PC-3 (cell line): ENCODE data around the gene GPATCH1. TPM values are rescaled to one million over a fixed set of nuclear protein-coding genes. Genes with fewer than 3 reads are reported as not detected.

ENCODE experiments used
- ATAC-seq: fragments of 200-7000 bp; cut with Tn5 transposase; 2 replicates; pipeline ENCODE4 v1.9.1; 2020; ENCODE audit warnings: mild to moderate bottlenecking, moderate library complexity
- BruUV-seq: library from RNA; stranded (reverse); fragments of 400-500 nt; replicated peaks from 2 replicates; lab custom pipeline; 2021; lab: Mats Ljungman, UMichigan
- CTCF ChIA-PET: fragments of 300-600 bp; sonication (Branson Sonifier 250); formaldehyde crosslinking; loops from one replicate; lab custom pipeline; 2022; ENCODE audit warnings: antibody characterized with exemption; lab: Charles Lee
- POLR2A ChIA-PET: fragments of 300-600 bp; sonication (Branson Sonifier 250); formaldehyde crosslinking; loops from one replicate; lab custom pipeline; 2022; ENCODE audit warnings: antibody characterized with exemption; ENCODE audit not compliant: unreplicated experiment; lab: Charles Lee
- DNase-seq: peaks from one replicate; pipeline ENCODE4 v3.0.0-alpha.2; 2015
- H2AFZ ChIP-seq: fragments of 300-600 bp; sonication (generic); 2 replicates; pipeline ENCODE4 v1.6.0; 2016; ENCODE audit warnings: antibody characterized with exemption, low read length
- H3F3A ChIP-seq: fragments of 300-600 bp; sonication (generic); one replicate; pipeline ENCODE4 v1.6.0; 2017; ENCODE audit warnings: antibody characterized with exemption, low read length, control low read depth, mild to moderate bottlenecking; ENCODE audit not compliant: unreplicated experiment
- H3K27ac ChIP-seq: fragments of 300-600 bp; sonication (generic); 2 replicates; pipeline ENCODE4 v1.5.1; 2016; ENCODE audit warnings: mild to moderate bottlenecking, low read length
- H3K27me3 ChIP-seq: fragments of 300-600 bp; sonication (generic); 2 replicates; pipeline ENCODE4 v1.6.1; 2016; ENCODE audit warnings: low read length, mixed read lengths
- H3K36me3 ChIP-seq: fragments of 300-600 bp; sonication (generic); 2 replicates; pipeline ENCODE4 v1.6.1; 2016; ENCODE audit warnings: low read depth, mixed run types, low read length, mixed read lengths
- H3K4me1 ChIP-seq: fragments of 300-600 bp; sonication (generic); 2 replicates; pipeline ENCODE4 v1.5.1; 2016; ENCODE audit warnings: low read length; ENCODE audit not compliant: insufficient read depth
- H3K4me2 ChIP-seq: fragments of 300-600 bp; sonication (generic); 2 replicates; pipeline ENCODE4 v1.6.0; 2016; ENCODE audit warnings: low read length
- H3K4me3 ChIP-seq: fragments of 300-600 bp; sonication (generic); 2 replicates; pipeline ENCODE4 v1.5.1; 2016; ENCODE audit warnings: mild to moderate bottlenecking, low read length, mixed read lengths
- H3K79me2 ChIP-seq: fragments of 300-600 bp; sonication (generic); 2 replicates; pipeline ENCODE4 v1.6.1; 2017; ENCODE audit warnings: low read length, mixed read lengths
- H3K9ac ChIP-seq: fragments of 300-600 bp; sonication (generic); 2 replicates; pipeline ENCODE4 v1.6.0; 2016; ENCODE audit warnings: mild to moderate bottlenecking, low read length
- H3K9me2 ChIP-seq: fragments of 300-600 bp; sonication (generic); replicated peaks from 2 replicates; pipeline ENCODE4 v1.6.1; 2016; ENCODE audit warnings: mixed run types, low read length, mixed read lengths
- H3K9me3 ChIP-seq: fragments of 300-600 bp; sonication (generic); 2 replicates; pipeline ENCODE4 v1.6.1; 2016; ENCODE audit warnings: low read length, mixed read lengths
- H4K20me1 ChIP-seq: fragments of 300-600 bp; sonication (generic); 2 replicates; pipeline ENCODE4 v1.6.1; 2016; ENCODE audit warnings: low read length, mixed read lengths
- EZH2 ChIP-seq: fragments of 300-600 bp; sonication (generic); IDR thresholded peaks from one replicate; pipeline ENCODE4 v1.6.1; 2017; ENCODE audit warnings: antibody characterized with exemption, mild to moderate bottlenecking, low read length; ENCODE audit not compliant: unreplicated experiment
- EZH2phosphoT487 ChIP-seq: fragments of 300-600 bp; sonication (generic); IDR thresholded peaks from 2 replicates; pipeline ENCODE4 v1.6.1; 2018; ENCODE audit warnings: mild to moderate bottlenecking, antibody characterized with exemption, low read length, borderline replicate concordance
- intact Hi-C: fragments of 100-400 bp; cut with micrococcal nuclease; formaldehyde crosslinking; loops from 2 replicates; pipeline ENCODE4 v1.9.0; 2023
- total RNA-seq: library from RNA; depleted of rRNA; stranded (reverse); fragments of >200 nt; gene quantifications from 2 replicates; pipeline ENCODE4 v1.2.3, GENCODE V29; 2014
- TF ChIP-seq, protein P1 (sequence below): fragments of 300-600 bp; sonication (generic); conservative IDR thresholded peaks from 2 replicates; pipeline ENCODE4 v1.5.1; 2017; ENCODE audit warnings: antibody characterized with exemption, low read depth, mild to moderate bottlenecking, low read length

The GPATCH1 gene
- total RNA-seq, 1 experiment from 2014 or later: 6.9 TPM

DNA sequence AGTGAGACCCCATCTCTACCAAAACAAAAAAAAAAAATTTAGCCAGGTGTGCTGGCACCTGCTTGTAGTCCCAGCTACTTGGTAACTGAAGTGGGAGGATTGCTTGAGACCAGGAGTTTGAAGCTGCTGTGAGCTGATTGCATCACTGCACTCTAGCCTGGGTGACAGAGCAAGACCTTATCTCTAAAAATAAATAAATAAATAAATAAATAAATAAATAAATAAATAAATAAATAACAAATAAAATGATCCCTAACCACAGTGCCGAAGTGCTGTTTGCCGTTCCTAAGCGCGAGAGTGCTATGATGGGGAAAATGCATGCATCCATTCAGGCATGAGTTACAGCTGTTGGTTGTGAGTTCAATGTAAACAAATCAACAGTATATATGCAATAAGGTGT lies 78.2 kb downstream of the GPATCH1 start:
- no peaks in the 10 kb centered on the region for H3K36me3 ChIP-seq
- H3K9me2 ChIP-seq: no peaks in the 10 kb centered on the region
- no peak for TF ChIP-seq EZH2phosphoT487
- TF ChIP-seq EZH2: no peak
- TF ChIP-seq, protein P1, sequence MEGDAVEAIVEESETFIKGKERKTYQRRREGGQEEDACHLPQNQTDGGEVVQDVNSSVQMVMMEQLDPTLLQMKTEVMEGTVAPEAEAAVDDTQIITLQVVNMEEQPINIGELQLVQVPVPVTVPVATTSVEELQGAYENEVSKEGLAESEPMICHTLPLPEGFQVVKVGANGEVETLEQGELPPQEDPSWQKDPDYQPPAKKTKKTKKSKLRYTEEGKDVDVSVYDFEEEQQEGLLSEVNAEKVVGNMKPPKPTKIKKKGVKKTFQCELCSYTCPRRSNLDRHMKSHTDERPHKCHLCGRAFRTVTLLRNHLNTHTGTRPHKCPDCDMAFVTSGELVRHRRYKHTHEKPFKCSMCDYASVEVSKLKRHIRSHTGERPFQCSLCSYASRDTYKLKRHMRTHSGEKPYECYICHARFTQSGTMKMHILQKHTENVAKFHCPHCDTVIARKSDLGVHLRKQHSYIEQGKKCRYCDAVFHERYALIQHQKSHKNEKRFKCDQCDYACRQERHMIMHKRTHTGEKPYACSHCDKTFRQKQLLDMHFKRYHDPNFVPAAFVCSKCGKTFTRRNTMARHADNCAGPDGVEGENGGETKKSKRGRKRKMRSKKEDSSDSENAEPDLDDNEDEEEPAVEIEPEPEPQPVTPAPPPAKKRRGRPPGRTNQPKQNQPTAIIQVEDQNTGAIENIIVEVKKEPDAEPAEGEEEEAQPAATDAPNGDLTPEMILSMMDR: no peak
- H3K4me3 ChIP-seq: no peak overlapping the region
- ChIA-PET CTCF (no interaction called here), POLR2A (no interaction called here)
- H4K20me1 ChIP-seq: no peaks in the 10 kb centered on the region
- intact Hi-C loops: no loop called here
- no peak overlapping the region for H3K9ac ChIP-seq
- DNase-seq (no peak), ATAC-seq (no peak)
- BruUV-seq: no TSS peak
- H3K79me2 ChIP-seq: no peaks in the 10 kb centered on the region
- H3K9me3 ChIP-seq: no peaks in the 10 kb centered on the region
- no peak overlapping the region for H3K4me2 ChIP-seq
- no peaks in the 10 kb centered on the region for H3F3A ChIP-seq
- no peaks in the 10 kb centered on the region for H3K4me1 ChIP-seq
- H2AFZ ChIP-seq: no peak overlapping the region
- no peaks in the 10 kb centered on the region for H3K27me3 ChIP-seq
- no peak overlapping the region for H3K27ac ChIP-seq

DNA sequence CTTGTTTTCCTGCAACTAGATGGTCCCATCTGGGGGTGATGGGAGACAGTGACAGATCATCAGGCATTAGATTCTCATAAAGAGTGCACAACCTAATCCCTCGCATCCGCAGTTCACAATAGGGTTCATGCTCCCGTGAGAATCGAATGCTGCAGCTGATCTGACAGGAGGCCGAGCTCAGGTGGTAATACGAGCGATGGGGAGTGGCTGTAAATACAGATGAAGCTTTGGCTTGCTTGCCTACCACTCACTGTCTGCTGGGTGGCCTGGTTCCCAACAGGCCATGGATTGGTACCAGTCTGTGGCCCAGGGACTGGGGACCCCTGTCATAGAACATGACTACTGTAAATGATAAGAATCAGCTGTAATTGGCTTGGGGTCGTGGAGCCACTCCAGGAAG lies 78.9 kb downstream of the GPATCH1 start:
- H3F3A ChIP-seq: no peaks in the 10 kb centered on the region
- H3K4me2 ChIP-seq: no peak overlapping the region
- H3K79me2 ChIP-seq: no peaks in the 10 kb centered on the region
- DNase-seq (no peak), ATAC-seq (no peak)
- no peak for TF ChIP-seq EZH2
- TF ChIP-seq, protein P1: no peak
- TF ChIP-seq EZH2phosphoT487: no peak
- H2AFZ ChIP-seq: no peak overlapping the region
- no peaks in the 10 kb centered on the region for H3K36me3 ChIP-seq
- H3K4me3 ChIP-seq: no peak overlapping the region
- CTCF ChIA-PET: no interaction called here
- H3K9me3 ChIP-seq: no peaks in the 10 kb centered on the region
- POLR2A ChIA-PET: no interaction called here
- no peaks in the 10 kb centered on the region for H4K20me1 ChIP-seq
- BruUV-seq: no TSS peak
- H3K27me3 ChIP-seq: no peaks in the 10 kb centered on the region
- intact Hi-C loops: no loop called here
- H3K4me1 ChIP-seq: no peaks in the 10 kb centered on the region
- H3K9ac ChIP-seq: no peak overlapping the region
- H3K27ac ChIP-seq: no peak overlapping the region
- H3K9me2 ChIP-seq: no peaks in the 10 kb centered on the region

DNA sequence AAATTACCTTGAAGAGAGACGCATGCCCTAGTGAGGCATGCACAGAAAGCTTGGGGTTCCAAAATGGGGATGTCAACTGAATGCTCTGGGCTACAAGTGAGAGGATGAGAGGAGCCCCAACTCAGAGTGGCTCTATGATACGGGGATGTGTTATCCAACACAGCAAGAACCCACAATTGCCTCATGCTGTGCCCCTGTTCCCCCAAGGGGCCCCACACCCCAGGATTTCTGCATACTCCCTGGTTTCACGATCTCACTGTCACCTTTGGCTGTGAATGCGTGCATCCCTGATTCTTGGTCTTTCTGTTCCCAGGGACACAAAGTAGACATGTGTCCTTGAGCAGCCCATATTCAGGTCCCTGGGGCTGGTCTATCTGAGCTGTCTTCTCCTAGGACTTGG lies 80.2 kb downstream of the GPATCH1 start:
- intact Hi-C loops: no loop called here
- H4K20me1 ChIP-seq: no peaks in the 10 kb centered on the region
- no peaks in the 10 kb centered on the region for H3K79me2 ChIP-seq
- H2AFZ ChIP-seq: no peak overlapping the region
- H3K27me3 ChIP-seq: no peaks in the 10 kb centered on the region
- H3K9me2 ChIP-seq: no peaks in the 10 kb centered on the region
- no peak overlapping the region for H3K9ac ChIP-seq
- H3K4me2 ChIP-seq: no peak overlapping the region
- ATAC-seq (no peak), DNase-seq (no peak)
- H3K27ac ChIP-seq: no peak overlapping the region
- no peaks in the 10 kb centered on the region for H3K36me3 ChIP-seq
- H3F3A ChIP-seq: no peaks in the 10 kb centered on the region
- TF ChIP-seq EZH2phosphoT487 (no peak), EZH2 (no peak)
- TF ChIP-seq, protein P1: no peak
- H3K4me1 ChIP-seq: no peaks in the 10 kb centered on the region
- POLR2A ChIA-PET: no interaction called here
- CTCF ChIA-PET: no interaction called here
- no TSS peak for BruUV-seq
- no peak overlapping the region for H3K4me3 ChIP-seq
- no peaks in the 10 kb centered on the region for H3K9me3 ChIP-seq
